Sigmoid colon (tissue), 7 donors: Measurements from ENCODE around the gene SOSTDC1. TPM values are rescaled to one million over a fixed set of nuclear protein-coding genes. Genes with fewer than 3 reads are reported as not detected.
A peak's percentile ranks its signal among the peaks of the same experiment; 100 is the strongest.

Experiments used
- DNase-seq: peaks from one replicate; pipeline ENCODE4 v3.0.0-alpha.2; 2019
- H3K27ac ChIP-seq, 4 donors: fragments of 200-600 bp; sonication (generic); one replicate each; pipeline ENCODE4 v1.5.1; 2016 to 2019; ENCODE audit warnings: mild to moderate bottlenecking in 1 of 4
- H3K27me3 ChIP-seq, 3 donors: fragments of 200-600 bp; sonication (generic); one replicate each; pipeline ENCODE4 v1.5.1; 2019; ENCODE audit warnings: mild to moderate bottlenecking in 1 of 3
- H3K36me3 ChIP-seq, 4 donors: fragments of 200-600 bp; sonication (generic); one replicate each; pipeline ENCODE4 v1.5.1; 2016 to 2019
- H3K4me1 ChIP-seq, 4 donors: fragments of 200-600 bp; sonication (generic); one replicate each; pipeline ENCODE4 v1.5.1; 2017 to 2019
- H3K4me3 ChIP-seq, 4 donors: fragments of 200-600 bp; sonication (generic); one replicate each; pipeline ENCODE4 v1.5.1; 2017 to 2019; ENCODE audit warnings: mild to moderate bottlenecking in 2 of 4, moderate library complexity in 1 of 4
- H3K9me3 ChIP-seq, 4 donors: fragments of 200-600 bp in 3 of 4; sonication (generic) in 3 of 4; one replicate each; pipeline versions ENCODE4 v1.5.1 to v1.6.1; 2013 to 2019
- CTCF ChIP-seq, 4 experiments: fragments of 450-650 bp in 3 of 4; fragments of 200-600 bp in 1 of 4; IDR thresholded peaks; one replicate each; pipeline ENCODE4 v1.5.1; 2016 to 2019; ENCODE audit warnings: antibody characterized with exemption in 4 of 4, mild to moderate bottlenecking in 3 of 4, moderate library complexity in 2 of 4
- EP300 ChIP-seq, 4 donors: sonication (generic); formaldehyde crosslinking; IDR thresholded peaks; one replicate each; pipeline ENCODE4 v1.6.1; 2017; ENCODE audit warnings: antibody characterized with exemption in 4 of 4
- POLR2A ChIP-seq, 2 donors: fragments of 450-650 bp; IDR thresholded peaks; one replicate each; pipeline ENCODE4 v1.6.1; 2016; ENCODE audit warnings: antibody characterized with exemption in 2 of 2, mild to moderate bottlenecking in 2 of 2, moderate library complexity in 2 of 2
- POLR2AphosphoS5 ChIP-seq, 4 donors: sonication (generic); formaldehyde crosslinking; IDR thresholded peaks; one replicate each; pipeline ENCODE4 v1.6.1; 2017; ENCODE audit warnings: antibody characterized with exemption in 4 of 4
- WGBS, 2 donors: extraction: QIAGEN DNeasy Blood & Tissue Kit; methylation state at CpG; one replicate each; pipeline ENCODE4 v1.1.7; 2013; 5-methylcytosine and 5-hydroxymethylcytosine counted together
- intact Hi-C: fragments of 100-400 bp; cut with DNase I; formaldehyde crosslinking; loops from one replicate; pipeline ENCODE4 v1.15.1; 2023
- polyA plus RNA-seq, 3 donors: library from polyadenylated mRNA; stranded (reverse); fragments of 200-250 nt; gene quantifications; one replicate each; pipeline ENCODE4 v1.2.3, GENCODE V29; 2013
- total RNA-seq, 4 donors: library from RNA; depleted of rRNA; stranded (reverse); fragments of >200 nt; gene quantifications; one replicate each; pipeline ENCODE4 v1.1.0, GENCODE V29; 2016
- donor health status: healthy with polysubstance abuse.
- donor health status: Bipolar disorder and iron deficiency.
- donor health status: healthy.

The SOSTDC1 gene
- 1 to 10 TPM in 3 of 4 donors, under 1 TPM in 1; 0.36 to 8.7 (median 4.0) TPM for total RNA-seq
- 1 to 10 TPM; 1.8 to 3.0 (median 2.5) TPM for polyA plus RNA-seq

- no peaks in the 10 kb centered on the region for H3K36me3 ChIP-seq
- H3K4me1 ChIP-seq: peaks cover 0 to 13% (median 4%) of the 10 kb centered on the region in 4 donors
- intact Hi-C loops: no loop called here
- peak within 1 kb of the TSS in 3 of 4 donors; percentile 24 to 74 (median 70) for H3K27ac ChIP-seq
- TF ChIP-seq POLR2AphosphoS5 (IDR thresholded peaks at IDR 0.05): no peak
- no peak for TF ChIP-seq POLR2A (IDR thresholded peaks at IDR 0.05)
- TF ChIP-seq EP300 (IDR thresholded peaks at IDR 0.05): no peak
- no peak for TF ChIP-seq CTCF (IDR thresholded peaks at IDR 0.05)
- H3K9me3 ChIP-seq: no peaks in the 10 kb centered on the region
- WGBS, 2 donors: 6 to 22% methylated on average over 10 of the region's 10 CpGs
- DNase-seq: no peak
- peak within 1 kb of the TSS; percentile 3 to 42 (median 26) for H3K4me3 ChIP-seq
- H3K27me3 ChIP-seq: no peaks in the 10 kb centered on the region
Observed at GRCh38 chr7:16465469-16466361, at the start of gene SOSTDC1. Gene SOSTDC1 (minus strand): TSS chr7:16465738. CDS start chr7:16465668, 70 bp downstream.

- no peak overlapping the region for H3K27ac ChIP-seq
- H3K27me3 ChIP-seq: no peaks in the 10 kb centered on the region
- no peaks in the 10 kb centered on the region for H3K9me3 ChIP-seq
- intact Hi-C loops: no loop called here
- DNase-seq: no peak
- no peaks in the 10 kb centered on the region for H3K4me1 ChIP-seq
- H3K4me3 ChIP-seq: no peak overlapping the region
- H3K36me3 ChIP-seq: no peaks in the 10 kb centered on the region
- no peak for TF ChIP-seq POLR2AphosphoS5 (IDR thresholded peaks at IDR 0.05)
Observed at GRCh38 chr7:16514729-16515128, 49.2 kb upstream of the SOSTDC1 start.

GRCh38 chr7:16514271-16514670 is 48.7 kb upstream of the SOSTDC1 start:
- WGBS, 2 donors: 73 to 78% methylated on average over 1 of the region's 1 CpG
- DNase-seq: no peak
- no peaks in the 10 kb centered on the region for H3K36me3 ChIP-seq
- H3K27ac ChIP-seq: no peak overlapping the region
- no peaks in the 10 kb centered on the region for H3K9me3 ChIP-seq
- intact Hi-C loops: no loop called here
- TF ChIP-seq CTCF (IDR thresholded peaks at IDR 0.05) (no peak), EP300 (IDR thresholded peaks at IDR 0.05) (no peak), POLR2AphosphoS5 (IDR thresholded peaks at IDR 0.05) (no peak), POLR2A (IDR thresholded peaks at IDR 0.05) (no peak)
- H3K27me3 ChIP-seq: no peaks in the 10 kb centered on the region
- H3K4me1 ChIP-seq: no peaks in the 10 kb centered on the region
- H3K4me3 ChIP-seq: no peak overlapping the region

- WGBS, 2 donors: 91 to 96% methylated on average over 7 of the region's 7 CpGs
- H3K36me3 ChIP-seq: no peaks in the 10 kb centered on the region
- DNase-seq: no peak
- no peaks in the 10 kb centered on the region for H3K4me1 ChIP-seq
- TF ChIP-seq POLR2AphosphoS5 (IDR thresholded peaks at IDR 0.05) (no peak), POLR2A (IDR thresholded peaks at IDR 0.05) (no peak), CTCF (IDR thresholded peaks at IDR 0.05) (no peak)
- no peak overlapping the region for H3K27ac ChIP-seq
- H3K4me3 ChIP-seq: no peak overlapping the region
- no peaks in the 10 kb centered on the region for H3K9me3 ChIP-seq
- intact Hi-C loops: no loop called here
- H3K27me3 ChIP-seq: no peaks in the 10 kb centered on the region
Observed at GRCh38 chr7:16512097-16512496, 46.6 kb upstream of the SOSTDC1 start.

GRCh38 chr7:16511314-16511713 is 45.8 kb upstream of the SOSTDC1 start:
- H3K4me1 ChIP-seq: no peaks in the 10 kb centered on the region
- no peaks in the 10 kb centered on the region for H3K27me3 ChIP-seq
- 85 to 92% methylated on average over 5 of the region's 5 CpGs for WGBS, 2 donors
- no peak for TF ChIP-seq POLR2A (IDR thresholded peaks at IDR 0.05)
- TF ChIP-seq EP300 (IDR thresholded peaks at IDR 0.05): no peak
- no peak for TF ChIP-seq CTCF (IDR thresholded peaks at IDR 0.05)
- TF ChIP-seq POLR2AphosphoS5 (IDR thresholded peaks at IDR 0.05): no peak
- H3K36me3 ChIP-seq: no peaks in the 10 kb centered on the region
- intact Hi-C loops: no loop called here
- no peak overlapping the region for H3K27ac ChIP-seq
- no peak overlapping the region for H3K4me3 ChIP-seq
- DNase-seq: no peak
- H3K9me3 ChIP-seq: no peaks in the 10 kb centered on the region
